HCT116 (cell line): ENCODE data around the gene STRADA. TPM values are rescaled to one million over a fixed set of nuclear protein-coding genes. Genes with fewer than 3 reads are reported as not detected.

Experiments used
- ATAC-seq: fragments of 200-7000 bp; cut with Tn5 transposase; 2 replicates; pipeline ENCODE4 v1.9.1; 2020; ENCODE audit warnings: mild to moderate bottlenecking, moderate library complexity
- BruUV-seq: library from RNA; stranded (reverse); fragments of 400-500 nt; replicated peaks from 2 replicates; lab custom pipeline; 2021; lab: Mats Ljungman, UMichigan
- CTCF ChIA-PET: fragments of 300-600 bp; sonication (Branson Sonifier 250); formaldehyde crosslinking; loops from one replicate; lab custom pipeline; 2021; ENCODE audit warnings: antibody characterized with exemption; lab: Charles Lee
- POLR2A ChIA-PET: fragments of 300-600, 350-600 bp; sonication (Branson Sonifier 250); formaldehyde crosslinking; loops from one replicate; lab custom pipeline; 2021; ENCODE audit warnings: antibody characterized with exemption; lab: Charles Lee
- RAD21 ChIA-PET, 2 experiments: fragments of 300-600 bp; sonication (Branson Sonifier 250); formaldehyde crosslinking; loops; one replicate each; lab custom pipeline; 2023; ENCODE audit warnings: low total read pairs in 2 of 2; ENCODE audit not compliant: uncharacterized antibody in 2 of 2, unreplicated experiment in 2 of 2, low non-redundant PET in 1 of 2; lab: Charles Lee
- DNase-seq: peaks from one replicate; pipeline ENCODE4 v3.0.0-alpha.2; 2010; ENCODE audit warnings: low read depth, low spot score
- H2AFZ ChIP-seq: fragments of 200-600 bp; shearing (Covaris generic), sonication (generic); 2 replicates; pipeline ENCODE4 v1.6.1; 2017; ENCODE audit warnings: low read depth, mixed run types, mixed read lengths, antibody characterized with exemption, low read length; ENCODE audit not compliant: poor library complexity, severe bottlenecking
- H3K27ac ChIP-seq: 2 replicates; pipeline ENCODE4 v1.5.1; 2012; ENCODE audit warnings: low read depth, low read length
- H3K27me3 ChIP-seq: fragments of 200-600 bp; sonication (generic); 2 replicates; pipeline ENCODE4 v1.6.1; 2016; ENCODE audit warnings: mixed run types, low read length, mixed read lengths; ENCODE audit not compliant: insufficient read depth
- H3K36me3 ChIP-seq, 2 experiments: fragments of 200-500 bp in 1 of 2; fragments of 200-600 bp in 1 of 2; sonication (Bioruptor generic) in 1 of 2; sonication (generic) in 1 of 2; 2 replicates each; pipeline versions ENCODE4 v1.5.1 to v1.6.1; 2014 to 2016; ENCODE audit warnings: low read length in 2 of 2, inconsistent platforms in 1 of 2, mixed read lengths in 1 of 2, mixed run types in 1 of 2; ENCODE audit not compliant: insufficient read depth in 2 of 2, control insufficient read depth in 1 of 2
- H3K4me1 ChIP-seq, 2 experiments: fragments of 200-600 bp in 1 of 2; sonication (generic) in 1 of 2; 2 replicates each; pipeline versions ENCODE4 v1.5.1 to v1.6.1; 2012 to 2017; ENCODE audit warnings: low read length in 2 of 2, inconsistent platforms in 1 of 2, mild to moderate bottlenecking in 1 of 2, mixed read lengths in 1 of 2, mixed run types in 1 of 2, moderate library complexity in 1 of 2; ENCODE audit not compliant: insufficient read depth in 2 of 2, control insufficient read depth in 1 of 2
- H3K4me2 ChIP-seq: fragments of 200-600 bp; sonication (generic); 2 replicates; pipeline ENCODE4 v1.6.1; 2017; ENCODE audit warnings: mixed run types, low read length, mixed read lengths
- H3K4me3 ChIP-seq, 2 experiments: fragments of 200-600 bp in 1 of 2; sonication (generic) in 1 of 2; replicated peaks in 1 of 2; 2 replicates each; pipeline ENCODE4 v1.5.1; 2011 to 2016; ENCODE audit warnings: low read length in 2 of 2, control low read depth in 1 of 2, low read depth in 1 of 2, mild to moderate bottlenecking in 1 of 2, mixed read lengths in 1 of 2, mixed run types in 1 of 2
- H3K79me2 ChIP-seq: fragments of 200-600 bp; sonication (generic); 2 replicates; pipeline ENCODE4 v1.6.1; 2017; ENCODE audit warnings: mild to moderate bottlenecking, mixed run types, low read length, moderate library complexity, mixed read lengths; ENCODE audit not compliant: insufficient read depth
- H3K9ac ChIP-seq: fragments of 200-600 bp; sonication (generic); 2 replicates; pipeline ENCODE4 v1.6.1; 2016; ENCODE audit warnings: low read length, mixed read lengths
- H3K9me2 ChIP-seq: fragments of 200-600 bp; sonication (generic), shearing (Covaris generic); 2 replicates; pipeline ENCODE4 v1.6.1; 2017; ENCODE audit warnings: mixed run types, mild to moderate bottlenecking, moderate library complexity; ENCODE audit not compliant: insufficient read depth
- H3K9me3 ChIP-seq, 2 experiments: fragments of 200-500 bp in 1 of 2; fragments of 200-600 bp in 1 of 2; sonication (Bioruptor generic) in 1 of 2; sonication (generic) in 1 of 2; 2 replicates each; pipeline ENCODE4 v1.6.1; 2014 to 2017; ENCODE audit warnings: low read length in 2 of 2, mixed read lengths in 2 of 2, inconsistent platforms in 1 of 2, low read depth in 1 of 2, mild to moderate bottlenecking in 1 of 2, mixed run types in 1 of 2, moderate library complexity in 1 of 2; ENCODE audit not compliant: control insufficient read depth in 1 of 2, insufficient read depth in 1 of 2
- H4K20me1 ChIP-seq: fragments of 200-600 bp; sonication (generic), shearing (Covaris generic); 2 replicates; pipeline ENCODE4 v1.6.1; 2017; ENCODE audit warnings: mixed run types, mild to moderate bottlenecking, moderate library complexity; ENCODE audit not compliant: insufficient read depth
- CBX3 ChIP-seq: IDR thresholded peaks from 2 replicates; pipeline ENCODE4 v1.6.1; 2012; ENCODE audit warnings: low read depth
- EGR1 ChIP-seq: IDR thresholded peaks from 2 replicates; pipeline ENCODE4 v1.6.1; 2012; ENCODE audit warnings: low read depth
- ELF1 ChIP-seq: IDR thresholded peaks from 2 replicates; pipeline ENCODE4 v1.6.1; 2012; ENCODE audit warnings: low read depth, borderline replicate concordance
- EZH2 ChIP-seq: fragments of 200-600 bp; sonication (generic); IDR thresholded peaks from 2 replicates; pipeline ENCODE4 v1.6.1; 2017; ENCODE audit warnings: antibody characterized with exemption, mixed run types
- FOSL1 ChIP-seq: IDR thresholded peaks from 2 replicates; pipeline ENCODE4 v1.6.1; 2012; ENCODE audit warnings: low read depth
- POLR2A ChIP-seq: IDR thresholded peaks from 2 replicates; pipeline ENCODE4 v1.7.0; 2011; ENCODE audit warnings: borderline replicate concordance; ENCODE audit not compliant: insufficient read depth, insufficient read length; ENCODE audit errors: extremely low read depth
- POLR2AphosphoS5 ChIP-seq: IDR thresholded peaks from 2 replicates; pipeline ENCODE4 v1.6.1; 2011; ENCODE audit warnings: mild to moderate bottlenecking, low read depth, low read length, moderate library complexity
- RAD21 ChIP-seq: IDR thresholded peaks from 2 replicates; pipeline ENCODE4 v1.6.1; 2012; ENCODE audit warnings: low read depth, mild to moderate bottlenecking
- TCF7L2 ChIP-seq: IDR thresholded peaks from 2 replicates; pipeline ENCODE4 v1.7.0; 2011; ENCODE audit warnings: borderline replicate concordance, inconsistent platforms; ENCODE audit not compliant: insufficient read depth, insufficient read length; ENCODE audit errors: extremely low read depth
- YY1 ChIP-seq: IDR thresholded peaks from 2 replicates; pipeline ENCODE4 v1.6.1; 2011; ENCODE audit warnings: low read length, low read depth, moderate library complexity, mild to moderate bottlenecking; ENCODE audit not compliant: insufficient replicate concordance; ENCODE audit errors: extremely low read depth
- ZFX ChIP-seq: fragments of 450-650 bp; IDR thresholded peaks from 2 replicates; pipeline ENCODE4 v1.6.1; 2017
- ZNF274 ChIP-seq: fragments of 200-500 bp; sonication (Bioruptor generic); IDR thresholded peaks from 2 replicates; pipeline ENCODE4 v1.6.1; 2014; ENCODE audit warnings: mild to moderate bottlenecking, low read depth, low read length, inconsistent platforms
- intact Hi-C: fragments of 100-400 bp; cut with micrococcal nuclease; formaldehyde crosslinking; loops from 2 replicates; pipeline ENCODE4 v1.10.0; 2022
- total RNA-seq: library from RNA; stranded (reverse); gene quantifications from one replicate; pipeline ENCODE4 v1.2.1, GENCODE V29; 2021; ENCODE audit not compliant: unreplicated experiment
- TF ChIP-seq, protein P1 (sequence below): IDR thresholded peaks from 2 replicates; pipeline ENCODE4 v1.6.1; 2012; ENCODE audit warnings: low read depth
- TF ChIP-seq, protein P2 (sequence below): IDR thresholded peaks from 2 replicates; pipeline ENCODE4 v1.6.1; 2012
- TF ChIP-seq, protein P3 (sequence below), 3 experiments: fragments of 200-600 bp in 1 of 3; sonication (generic) in 1 of 3; IDR thresholded peaks in 2 of 3; conservative IDR thresholded peaks in 1 of 3; 2 replicates each; pipeline ENCODE4 v1.5.1; 2012 to 2017; ENCODE audit warnings: low read depth in 2 of 3, low read length in 2 of 3, antibody characterized with exemption in 1 of 3, borderline replicate concordance in 1 of 3, control low read depth in 1 of 3, mild to moderate bottlenecking in 1 of 3, mixed read lengths in 1 of 3, mixed run types in 1 of 3, moderate library complexity in 1 of 3; ENCODE audit not compliant: insufficient read depth in 1 of 3
- TF ChIP-seq, protein P4 (sequence below): IDR thresholded peaks from 2 replicates; pipeline ENCODE4 v1.6.1; 2011; ENCODE audit warnings: mild to moderate bottlenecking, low read length, moderate library complexity; ENCODE audit not compliant: insufficient replicate concordance; ENCODE audit errors: extremely low read depth

The STRADA gene
- total RNA-seq, 1 experiment from 2014 or later = 38.0 TPM

DNA sequence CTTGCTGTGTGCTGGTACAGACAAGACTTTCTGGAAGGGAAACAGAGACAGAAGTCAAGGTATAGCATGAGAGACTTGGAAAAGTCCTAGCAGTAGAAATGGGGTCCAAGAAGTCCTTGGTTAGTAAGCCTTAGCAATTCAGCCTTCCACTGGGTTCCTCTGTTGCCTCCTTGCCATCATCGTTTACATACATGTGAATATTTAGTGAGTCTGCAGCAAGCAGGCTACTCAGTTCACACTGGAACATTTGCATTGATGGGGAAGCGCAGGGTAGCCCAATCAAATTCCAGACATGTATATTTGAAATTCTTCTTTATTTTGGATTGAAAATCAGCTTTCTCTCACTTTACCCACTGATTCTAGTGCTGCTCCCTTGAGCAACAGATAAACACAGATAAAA, 68.7 kb downstream of the STRADA start:
- Histone ChIP-seq H3K9me3 (no peaks in the 10 kb centered on the region), H3K27me3 (no peaks in the 10 kb centered on the region), H3K9ac (no peak overlapping the region), H3K4me2 (no peak overlapping the region), H3K79me2 (no peaks in the 10 kb centered on the region), H3K27ac (no peak overlapping the region), H3K4me1 (peaks cover 24 to 26% of the 10 kb centered on the region in 2 experiments), H4K20me1 (no peaks in the 10 kb centered on the region), H3K9me2 (no peaks in the 10 kb centered on the region), H3K36me3 (no peaks in the 10 kb centered on the region), H2AFZ (no peak overlapping the region), H3K4me3 (no peak overlapping the region)
- intact Hi-C loops = no loop called here
- DNase-seq = no peak
- no TSS peak for BruUV-seq
- no peak for TF ChIP-seq POLR2AphosphoS5
- no peak for TF ChIP-seq ELF1
- TF ChIP-seq TCF7L2 = no peak
- TF ChIP-seq EGR1 = no peak
- no peak for TF ChIP-seq ZNF274
- no peak for TF ChIP-seq EZH2
- no peak for TF ChIP-seq YY1
- TF ChIP-seq, protein P1, sequence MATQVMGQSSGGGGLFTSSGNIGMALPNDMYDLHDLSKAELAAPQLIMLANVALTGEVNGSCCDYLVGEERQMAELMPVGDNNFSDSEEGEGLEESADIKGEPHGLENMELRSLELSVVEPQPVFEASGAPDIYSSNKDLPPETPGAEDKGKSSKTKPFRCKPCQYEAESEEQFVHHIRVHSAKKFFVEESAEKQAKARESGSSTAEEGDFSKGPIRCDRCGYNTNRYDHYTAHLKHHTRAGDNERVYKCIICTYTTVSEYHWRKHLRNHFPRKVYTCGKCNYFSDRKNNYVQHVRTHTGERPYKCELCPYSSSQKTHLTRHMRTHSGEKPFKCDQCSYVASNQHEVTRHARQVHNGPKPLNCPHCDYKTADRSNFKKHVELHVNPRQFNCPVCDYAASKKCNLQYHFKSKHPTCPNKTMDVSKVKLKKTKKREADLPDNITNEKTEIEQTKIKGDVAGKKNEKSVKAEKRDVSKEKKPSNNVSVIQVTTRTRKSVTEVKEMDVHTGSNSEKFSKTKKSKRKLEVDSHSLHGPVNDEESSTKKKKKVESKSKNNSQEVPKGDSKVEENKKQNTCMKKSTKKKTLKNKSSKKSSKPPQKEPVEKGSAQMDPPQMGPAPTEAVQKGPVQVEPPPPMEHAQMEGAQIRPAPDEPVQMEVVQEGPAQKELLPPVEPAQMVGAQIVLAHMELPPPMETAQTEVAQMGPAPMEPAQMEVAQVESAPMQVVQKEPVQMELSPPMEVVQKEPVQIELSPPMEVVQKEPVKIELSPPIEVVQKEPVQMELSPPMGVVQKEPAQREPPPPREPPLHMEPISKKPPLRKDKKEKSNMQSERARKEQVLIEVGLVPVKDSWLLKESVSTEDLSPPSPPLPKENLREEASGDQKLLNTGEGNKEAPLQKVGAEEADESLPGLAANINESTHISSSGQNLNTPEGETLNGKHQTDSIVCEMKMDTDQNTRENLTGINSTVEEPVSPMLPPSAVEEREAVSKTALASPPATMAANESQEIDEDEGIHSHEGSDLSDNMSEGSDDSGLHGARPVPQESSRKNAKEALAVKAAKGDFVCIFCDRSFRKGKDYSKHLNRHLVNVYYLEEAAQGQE = no peak
- no peak for TF ChIP-seq POLR2A
- TF ChIP-seq, protein P2, sequence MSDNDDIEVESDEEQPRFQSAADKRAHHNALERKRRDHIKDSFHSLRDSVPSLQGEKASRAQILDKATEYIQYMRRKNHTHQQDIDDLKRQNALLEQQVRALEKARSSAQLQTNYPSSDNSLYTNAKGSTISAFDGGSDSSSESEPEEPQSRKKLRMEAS = no peak
- no peak for TF ChIP-seq ZFX
- no peak for TF ChIP-seq FOSL1
- no peak for TF ChIP-seq CBX3
- TF ChIP-seq, protein P3, sequence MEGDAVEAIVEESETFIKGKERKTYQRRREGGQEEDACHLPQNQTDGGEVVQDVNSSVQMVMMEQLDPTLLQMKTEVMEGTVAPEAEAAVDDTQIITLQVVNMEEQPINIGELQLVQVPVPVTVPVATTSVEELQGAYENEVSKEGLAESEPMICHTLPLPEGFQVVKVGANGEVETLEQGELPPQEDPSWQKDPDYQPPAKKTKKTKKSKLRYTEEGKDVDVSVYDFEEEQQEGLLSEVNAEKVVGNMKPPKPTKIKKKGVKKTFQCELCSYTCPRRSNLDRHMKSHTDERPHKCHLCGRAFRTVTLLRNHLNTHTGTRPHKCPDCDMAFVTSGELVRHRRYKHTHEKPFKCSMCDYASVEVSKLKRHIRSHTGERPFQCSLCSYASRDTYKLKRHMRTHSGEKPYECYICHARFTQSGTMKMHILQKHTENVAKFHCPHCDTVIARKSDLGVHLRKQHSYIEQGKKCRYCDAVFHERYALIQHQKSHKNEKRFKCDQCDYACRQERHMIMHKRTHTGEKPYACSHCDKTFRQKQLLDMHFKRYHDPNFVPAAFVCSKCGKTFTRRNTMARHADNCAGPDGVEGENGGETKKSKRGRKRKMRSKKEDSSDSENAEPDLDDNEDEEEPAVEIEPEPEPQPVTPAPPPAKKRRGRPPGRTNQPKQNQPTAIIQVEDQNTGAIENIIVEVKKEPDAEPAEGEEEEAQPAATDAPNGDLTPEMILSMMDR (IDR thresholded peaks at IDR 0.05 in 2 of 3, conservative IDR thresholded peaks at IDR 0.05 in 1 of 3; ENCODE audit: borderline replicate concordance in 1 of 3, insufficient read depth in 1 of 3, low read depth in 2 of 3, low read length in 2 of 3) = no peak
- TF ChIP-seq, protein P4, sequence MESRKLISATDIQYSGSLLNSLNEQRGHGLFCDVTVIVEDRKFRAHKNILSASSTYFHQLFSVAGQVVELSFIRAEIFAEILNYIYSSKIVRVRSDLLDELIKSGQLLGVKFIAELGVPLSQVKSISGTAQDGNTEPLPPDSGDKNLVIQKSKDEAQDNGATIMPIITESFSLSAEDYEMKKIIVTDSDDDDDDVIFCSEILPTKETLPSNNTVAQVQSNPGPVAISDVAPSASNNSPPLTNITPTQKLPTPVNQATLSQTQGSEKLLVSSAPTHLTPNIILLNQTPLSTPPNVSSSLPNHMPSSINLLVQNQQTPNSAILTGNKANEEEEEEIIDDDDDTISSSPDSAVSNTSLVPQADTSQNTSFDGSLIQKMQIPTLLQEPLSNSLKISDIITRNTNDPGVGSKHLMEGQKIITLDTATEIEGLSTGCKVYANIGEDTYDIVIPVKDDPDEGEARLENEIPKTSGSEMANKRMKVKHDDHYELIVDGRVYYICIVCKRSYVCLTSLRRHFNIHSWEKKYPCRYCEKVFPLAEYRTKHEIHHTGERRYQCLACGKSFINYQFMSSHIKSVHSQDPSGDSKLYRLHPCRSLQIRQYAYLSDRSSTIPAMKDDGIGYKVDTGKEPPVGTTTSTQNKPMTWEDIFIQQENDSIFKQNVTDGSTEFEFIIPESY = no peak
- TF ChIP-seq RAD21 = no peak
- POLR2A ChIA-PET = no interaction called here
- ATAC-seq = no peak
- CTCF ChIA-PET = no interaction called here
- RAD21 ChIA-PET = no interaction called here
